NB4 (cell line): Measurements from ENCODE around the gene PHLDB1.

Experiments used
- DNase-seq: peaks from one replicate; pipeline ENCODE4 v3.0.0; 2010; ENCODE audit warnings: low read depth
- H3K4me3 ChIP-seq: one replicate; pipeline ENCODE4 v1.5.1; 2011; ENCODE audit warnings: mild to moderate bottlenecking, low read depth, low read length, moderate library complexity
- MYC ChIP-seq: IDR thresholded peaks from 2 replicates; pipeline ENCODE4 v1.6.1; 2011; ENCODE audit warnings: low read depth, low read length
- POLR2A ChIP-seq: IDR thresholded peaks from 2 replicates; pipeline ENCODE4 v1.6.1; 2011; ENCODE audit warnings: mild to moderate bottlenecking; ENCODE audit not compliant: insufficient read length; ENCODE audit errors: extremely low read depth
- TF ChIP-seq, protein P1 (sequence below): IDR thresholded peaks from 2 replicates; pipeline ENCODE4 v1.6.1; 2011; ENCODE audit warnings: low read depth, low read length
- TF ChIP-seq, protein P2 (sequence below): IDR thresholded peaks from one replicate; pipeline ENCODE4 v1.5.1; 2012; ENCODE audit warnings: low read depth, low read length

Gene PHLDB1

DNA sequence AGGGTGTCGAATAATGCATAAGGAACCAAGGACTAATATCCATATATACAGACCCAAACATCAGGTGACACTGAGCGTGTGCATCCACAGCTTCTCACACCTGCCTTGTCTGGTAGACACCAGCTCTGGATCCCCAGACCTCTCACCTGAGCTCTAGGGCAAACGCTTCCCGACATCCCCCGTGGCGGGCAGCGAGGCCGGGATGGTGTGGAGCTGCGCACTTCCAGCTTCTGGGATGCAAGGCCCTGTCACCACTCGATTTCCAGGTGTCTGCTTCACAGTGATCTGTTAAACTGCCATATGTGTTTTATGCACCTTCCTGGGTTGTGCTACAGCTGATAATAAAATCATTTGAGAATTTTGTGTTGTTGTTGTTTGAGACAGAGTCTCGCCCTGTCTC is 87.4 kb downstream of the PHLDB1 start:
- TF ChIP-seq, protein P1, sequence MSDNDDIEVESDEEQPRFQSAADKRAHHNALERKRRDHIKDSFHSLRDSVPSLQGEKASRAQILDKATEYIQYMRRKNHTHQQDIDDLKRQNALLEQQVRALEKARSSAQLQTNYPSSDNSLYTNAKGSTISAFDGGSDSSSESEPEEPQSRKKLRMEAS: no peak
- TF ChIP-seq, protein P2, sequence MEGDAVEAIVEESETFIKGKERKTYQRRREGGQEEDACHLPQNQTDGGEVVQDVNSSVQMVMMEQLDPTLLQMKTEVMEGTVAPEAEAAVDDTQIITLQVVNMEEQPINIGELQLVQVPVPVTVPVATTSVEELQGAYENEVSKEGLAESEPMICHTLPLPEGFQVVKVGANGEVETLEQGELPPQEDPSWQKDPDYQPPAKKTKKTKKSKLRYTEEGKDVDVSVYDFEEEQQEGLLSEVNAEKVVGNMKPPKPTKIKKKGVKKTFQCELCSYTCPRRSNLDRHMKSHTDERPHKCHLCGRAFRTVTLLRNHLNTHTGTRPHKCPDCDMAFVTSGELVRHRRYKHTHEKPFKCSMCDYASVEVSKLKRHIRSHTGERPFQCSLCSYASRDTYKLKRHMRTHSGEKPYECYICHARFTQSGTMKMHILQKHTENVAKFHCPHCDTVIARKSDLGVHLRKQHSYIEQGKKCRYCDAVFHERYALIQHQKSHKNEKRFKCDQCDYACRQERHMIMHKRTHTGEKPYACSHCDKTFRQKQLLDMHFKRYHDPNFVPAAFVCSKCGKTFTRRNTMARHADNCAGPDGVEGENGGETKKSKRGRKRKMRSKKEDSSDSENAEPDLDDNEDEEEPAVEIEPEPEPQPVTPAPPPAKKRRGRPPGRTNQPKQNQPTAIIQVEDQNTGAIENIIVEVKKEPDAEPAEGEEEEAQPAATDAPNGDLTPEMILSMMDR: no peak
- TF ChIP-seq POLR2A (no peak), MYC (no peak)
- no peak overlapping the region for H3K4me3 ChIP-seq
- DNase-seq: no peak

DNA sequence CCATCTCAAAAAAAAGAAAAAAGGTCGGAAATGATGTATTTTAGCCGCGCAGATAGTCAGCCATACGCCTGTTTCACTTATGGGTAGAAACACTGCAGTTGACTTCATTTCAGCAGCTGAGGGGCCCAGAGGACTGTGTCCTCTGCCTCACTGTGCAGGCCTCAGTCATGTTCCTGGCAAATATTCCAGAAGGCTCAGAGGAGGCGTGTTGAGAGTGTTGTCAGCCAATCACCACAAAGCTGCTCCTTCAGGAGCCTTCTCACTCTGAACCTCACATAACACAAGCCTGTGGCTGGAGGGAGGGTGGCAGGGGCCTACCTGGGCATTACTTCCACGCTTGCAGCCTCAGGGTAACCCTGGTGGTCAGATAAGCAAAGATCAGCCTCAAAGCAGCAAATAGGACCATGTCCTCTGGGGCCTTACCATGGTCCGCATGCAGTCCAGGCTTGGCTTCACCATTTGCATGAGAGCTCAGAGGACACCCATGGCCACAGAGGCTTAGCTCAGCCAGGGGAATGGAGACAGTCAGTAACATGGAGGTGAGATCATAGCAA is 89.3 kb downstream of the PHLDB1 start:
- DNase-seq: no peak
- TF ChIP-seq, protein P2: no peak
- TF ChIP-seq, protein P1: no peak
- no peak for TF ChIP-seq MYC
- H3K4me3 ChIP-seq: no peak overlapping the region

DNA sequence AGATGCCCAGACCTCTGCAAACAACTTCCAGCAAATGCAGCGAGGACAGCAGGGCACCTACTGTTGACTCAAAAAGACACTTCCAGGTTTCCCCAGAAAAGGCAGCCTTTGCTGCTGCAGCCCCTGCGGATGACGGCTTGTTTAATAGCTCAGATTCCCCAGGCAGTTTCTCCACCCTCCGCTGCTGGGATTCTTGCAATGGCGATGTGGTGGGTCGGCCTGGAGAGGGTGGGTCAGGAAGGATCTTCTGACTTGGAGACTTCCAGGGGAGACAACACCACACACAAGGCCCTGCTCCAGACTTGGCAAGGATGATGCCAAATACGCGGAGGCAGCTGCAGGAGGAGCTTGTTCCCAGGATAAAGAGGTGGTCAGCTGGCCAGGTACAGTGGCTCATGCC is 89.9 kb downstream of the PHLDB1 start:
- H3K4me3 ChIP-seq: no peak overlapping the region
- DNase-seq: no peak
- TF ChIP-seq, protein P2: no peak
- TF ChIP-seq POLR2A: no peak

DNA sequence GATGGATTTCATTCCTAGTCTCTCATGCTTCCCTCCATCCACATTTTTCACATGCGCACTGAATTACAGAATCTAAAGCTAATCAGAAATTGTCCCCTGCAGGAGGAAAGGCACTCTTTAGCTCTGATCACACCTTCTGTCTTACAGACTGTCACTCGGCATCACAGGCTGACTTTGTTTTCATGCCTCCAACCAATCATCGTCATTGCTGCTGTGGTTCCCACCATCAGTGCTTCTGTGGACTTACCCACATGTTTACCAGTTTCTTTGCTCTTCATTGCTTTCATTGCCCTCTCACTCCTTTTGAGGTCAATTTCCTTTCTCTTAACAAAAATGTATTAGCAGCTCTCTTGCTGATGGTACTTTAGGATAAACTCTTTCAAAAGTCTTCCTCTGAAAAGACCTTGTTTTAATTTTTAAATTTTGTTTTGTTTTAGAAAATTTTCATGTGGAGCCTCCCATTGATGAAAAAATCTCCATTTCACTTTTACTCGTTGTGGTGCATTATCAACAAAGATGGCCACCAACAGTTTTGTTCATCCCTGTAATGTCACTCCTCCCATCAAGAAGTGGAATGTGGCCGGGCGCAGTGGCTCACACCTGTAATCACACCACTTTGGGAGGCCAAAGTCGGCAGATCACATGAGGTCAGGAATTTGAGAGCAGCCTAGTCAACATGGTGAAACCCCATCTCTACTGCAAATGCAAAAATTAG is 92.2 kb downstream of the PHLDB1 start:
- TF ChIP-seq MYC (no peak), POLR2A (no peak)
- TF ChIP-seq, protein P1: no peak
- TF ChIP-seq, protein P2: no peak
- DNase-seq: no peak
- H3K4me3 ChIP-seq: no peak overlapping the region

DNA sequence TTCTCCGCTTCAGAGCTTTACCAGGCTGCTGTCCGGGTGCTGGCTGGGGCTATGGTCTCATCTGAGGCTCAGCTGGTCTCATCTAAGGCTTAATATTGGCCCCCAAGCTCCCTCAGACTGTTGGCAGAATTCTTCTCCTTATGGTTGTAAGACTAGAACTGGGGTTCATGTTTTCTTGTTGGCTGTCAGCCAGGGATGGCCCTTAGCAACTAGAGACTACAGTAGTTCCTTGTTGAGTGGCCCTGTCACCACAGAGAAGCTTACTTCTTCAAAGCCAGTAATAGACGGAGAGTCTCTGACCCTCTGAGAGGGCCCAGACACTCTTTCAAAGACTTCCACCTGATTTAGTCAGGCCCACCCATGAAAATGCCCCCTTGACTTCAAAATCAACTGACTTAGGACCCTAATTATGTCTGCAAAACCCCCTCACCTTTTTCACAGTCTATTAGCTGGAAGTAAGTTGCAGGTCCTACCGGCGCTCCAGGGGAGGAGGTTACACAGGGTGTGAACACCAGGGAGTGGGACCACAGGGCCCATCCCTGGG is 96.2 kb downstream of the PHLDB1 start:
- no peak overlapping the region for H3K4me3 ChIP-seq
- TF ChIP-seq, protein P2: no peak
- TF ChIP-seq, protein P1: no peak
- no peak for TF ChIP-seq POLR2A
- peak; percentile 35 for DNase-seq

DNA sequence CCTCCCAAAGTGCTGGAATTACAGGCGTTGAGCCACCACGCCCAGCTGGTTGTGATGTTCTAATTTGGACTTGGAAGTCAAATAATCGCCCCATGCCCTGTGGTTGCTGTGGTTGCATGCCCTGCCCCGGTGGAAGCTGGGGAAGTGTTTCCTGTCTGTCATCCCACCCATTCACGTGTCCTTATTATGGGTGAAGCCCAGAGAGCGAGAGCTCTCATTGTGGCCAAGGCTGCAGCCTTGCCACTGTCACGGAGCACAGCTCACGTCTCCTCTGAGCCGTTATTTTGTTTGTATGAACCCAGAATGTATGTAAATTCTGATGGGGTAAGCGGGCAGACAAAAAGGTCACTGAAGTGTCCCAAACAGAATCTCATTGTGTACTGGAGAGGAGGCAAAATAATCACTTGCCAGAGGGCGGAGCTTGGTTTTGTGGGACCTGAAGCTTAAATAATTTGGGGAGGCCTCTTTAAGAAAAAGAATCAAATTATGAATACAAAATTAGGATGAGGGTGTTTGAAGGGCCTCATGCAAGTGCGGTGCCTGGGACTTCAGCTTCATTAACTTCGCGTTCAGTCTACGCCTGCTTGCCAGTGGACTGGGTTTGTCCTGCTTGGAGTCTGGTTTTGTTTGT is 97.8 kb downstream of the PHLDB1 start:
- peak; percentile 44; the same call in 1 of the 2 replicates for TF ChIP-seq MYC
- TF ChIP-seq, protein P1: peak; percentile 73
- TF ChIP-seq POLR2A: no peak
- H3K4me3 ChIP-seq: no peak overlapping the region
- DNase-seq: peak; percentile 73
